ENCODE data around the gene RANBP6. TPM values are rescaled to one million over a fixed set of nuclear protein-coding genes. Genes with fewer than 3 reads are reported as not detected.

RANBP6 gene
- total RNA-seq, 4 donors from 2014 or later: 8.1 to 21.0 (median 16.9) TPM

- Histone ChIP-seq H3K36me3 (no peaks in the 10 kb centered on the region), H3K4me3 (no peak overlapping the region), H3K9me3 (no peaks in the 10 kb centered on the region), H3K27me3 (peaks cover 0 to 2% (median 0%) of the 10 kb centered on the region in 3 donors), H3K27ac (no peak overlapping the region), H3K4me1 (no peaks in the 10 kb centered on the region)
- intact Hi-C loops (cut with DNase I; ENCODE audit: low total_unique reads): no loop called here
- TF ChIP-seq CTCF (IDR thresholded peaks at IDR 0.05 in 4 of 5, conservative IDR thresholded peaks at IDR 0.05 in 1 of 5) (no peak), POLR2A (IDR thresholded peaks at IDR 0.05) (no peak)
- DNase-seq (no peak), ATAC-seq (no peak)
- in situ Hi-C loops (cut with MboI; ENCODE audit: low sequenced_read_pairs in 4 of 4): loop anchor here in 1 of 4 donors (25.0 kb wide), 1 partner anchor 264 kb away; no protein-coding TSS in a partner anchor
These were observed 32.6 kb upstream of the RANBP6 start for GRCh38 chr9:6048039-6048438.

GRCh38 chr9:6047020-6047419, 31.6 kb upstream of the RANBP6 start:
- TF ChIP-seq POLR2A (IDR thresholded peaks at IDR 0.05) (no peak), CTCF (IDR thresholded peaks at IDR 0.05 in 4 of 5, conservative IDR thresholded peaks at IDR 0.05 in 1 of 5) (no peak)
- Histone ChIP-seq H3K27me3 (peaks cover 0 to 2% (median 0%) of the 10 kb centered on the region in 3 donors), H3K36me3 (no peaks in the 10 kb centered on the region), H3K4me3 (no peak overlapping the region), H3K4me1 (no peaks in the 10 kb centered on the region), H3K27ac (no peak overlapping the region), H3K9me3 (no peaks in the 10 kb centered on the region)
- ATAC-seq (no peak), DNase-seq (no peak)
- intact Hi-C loops (cut with DNase I; ENCODE audit: low total_unique reads): no loop called here
- in situ Hi-C loops (cut with MboI; ENCODE audit: low sequenced_read_pairs in 4 of 4): loop anchor here in 1 of 4 donors (25.0 kb wide), 1 partner anchor 265 kb away; no protein-coding TSS in a partner anchor

GRCh38 chr9:6045364-6045763, 29.9 kb upstream of the RANBP6 start:
- DNase-seq (no peak), ATAC-seq (no peak)
- no peaks in the 10 kb centered on the region for H3K9me3 ChIP-seq
- TF ChIP-seq CTCF (IDR thresholded peaks at IDR 0.05 in 4 of 5, conservative IDR thresholded peaks at IDR 0.05 in 1 of 5): no peak
- no peak for TF ChIP-seq POLR2A (IDR thresholded peaks at IDR 0.05)
- no peak overlapping the region for H3K27ac ChIP-seq
- in situ Hi-C loops (cut with MboI; ENCODE audit: low sequenced_read_pairs in 4 of 4) (loop anchor here in 1 of 4 donors (25.0 kb wide), 1 partner anchor 267 kb away; no protein-coding TSS in a partner anchor), intact Hi-C loops (cut with DNase I; ENCODE audit: low total_unique reads) (no loop called here)
- no peaks in the 10 kb centered on the region for H3K4me1 ChIP-seq
- no peaks in the 10 kb centered on the region for H3K36me3 ChIP-seq
- no peak overlapping the region for H3K4me3 ChIP-seq
- peaks cover 0 to 2% (median 0%) of the 10 kb centered on the region in 3 donors for H3K27me3 ChIP-seq

- DNase-seq: no peak
- TF ChIP-seq POLR2A (IDR thresholded peaks at IDR 0.05): no peak
- TF ChIP-seq CTCF (IDR thresholded peaks at IDR 0.05 in 4 of 5, conservative IDR thresholded peaks at IDR 0.05 in 1 of 5): no peak
- no peak for ATAC-seq
- Histone ChIP-seq H3K27ac (no peak overlapping the region), H3K4me3 (no peak overlapping the region), H3K27me3 (no peaks in the 10 kb centered on the region), H3K9me3 (no peaks in the 10 kb centered on the region), H3K4me1 (no peaks in the 10 kb centered on the region), H3K36me3 (no peaks in the 10 kb centered on the region)
- intact Hi-C loops (cut with DNase I; ENCODE audit: low total_unique reads) (no loop called here), in situ Hi-C loops (cut with MboI; ENCODE audit: low sequenced_read_pairs in 4 of 4) (loop anchor here in 1 of 4 donors (25.0 kb wide), 1 partner anchor 272 kb away; no protein-coding TSS in a partner anchor)
These were observed 24.7 kb upstream of the RANBP6 start for GRCh38 chr9:6040077-6040476.

- intact Hi-C loops (cut with DNase I; ENCODE audit: low total_unique reads) (no loop called here), in situ Hi-C loops (cut with MboI; ENCODE audit: low sequenced_read_pairs in 4 of 4) (loop anchor here in 1 of 4 donors (25.0 kb wide), 1 partner anchor 276 kb away; no protein-coding TSS in a partner anchor)
- no peaks in the 10 kb centered on the region for H3K4me1 ChIP-seq
- DNase-seq: no peak
- H3K4me3 ChIP-seq: no peak overlapping the region
- H3K9me3 ChIP-seq: no peaks in the 10 kb centered on the region
- no peaks in the 10 kb centered on the region for H3K36me3 ChIP-seq
- ATAC-seq: no peak
- H3K27me3 ChIP-seq: no peaks in the 10 kb centered on the region
- no peak for TF ChIP-seq CTCF (IDR thresholded peaks at IDR 0.05 in 4 of 5, conservative IDR thresholded peaks at IDR 0.05 in 1 of 5)
- TF ChIP-seq POLR2A (IDR thresholded peaks at IDR 0.05): no peak
- H3K27ac ChIP-seq: no peak overlapping the region
These were observed 21.0 kb upstream of the RANBP6 start for GRCh38 chr9:6036391-6036790.
